ENCODE results near the gene CDIPT. TPM values are rescaled to one million over a fixed set of nuclear protein-coding genes. Genes with fewer than 3 reads are reported as not detected.

The CDIPT gene
- total and polyA plus RNA-seq, 10 of the 15 experiments (the other 5 are each of a cell fraction or from before 2014, with no cell fraction given): 0.87 to 36.4 (median 27.1) TPM

DNA sequence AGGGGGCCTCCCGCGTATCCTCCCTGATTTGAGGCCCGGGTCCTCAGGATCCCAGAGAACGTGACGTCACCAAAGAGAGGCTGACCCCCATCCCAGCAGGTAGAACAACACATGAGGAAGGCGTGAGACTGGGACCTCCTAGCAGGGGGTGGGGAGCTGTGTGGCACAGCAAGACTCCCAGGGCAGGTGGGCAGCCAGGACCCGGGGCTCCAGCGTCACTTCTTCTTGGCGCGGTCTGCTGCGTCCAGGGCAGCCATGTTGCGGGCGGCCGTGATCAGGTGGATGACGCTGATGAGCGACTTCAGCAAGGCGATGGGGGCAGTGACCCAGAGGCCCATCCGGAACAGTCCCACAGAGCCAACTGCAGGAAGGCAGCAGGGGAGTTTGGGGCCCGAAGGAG, 4.1 kb downstream of the CDIPT start:
- intact Hi-C loops (cut with micrococcal nuclease; ENCODE audit: unreplicated experiment) (no loop called here), in situ Hi-C loops (cut with MboI) (no loop called here)
- ChIA-PET CTCF (interaction anchor here (1.9 kb wide), 1 partner anchor 11 kb away, joined by 11 read pairs; no protein-coding TSS in a partner anchor), POLR2A (no interaction called here), SMC1A (ENCODE audit: uncharacterized antibody, unreplicated experiment) (no interaction called here), RAD21 (ENCODE audit: unreplicated experiment) (no interaction called here)
- no TSS peak for BruUV-seq (replicated peaks)
- ATAC-seq (no peak), DNase-seq (ENCODE audit: low read depth, low spot score) (no peak), FAIRE-seq (no peak)
- Histone ChIP-seq H3K9me3 (replicated peaks; ENCODE audit: control insufficient read depth, insufficient read depth, low read length) (no peaks in the 10 kb centered on the region), H3K4me2 (ENCODE audit: control insufficient read depth, insufficient read depth) (no peak overlapping the region), H3K27ac (ENCODE audit: control insufficient read depth, insufficient read depth) (no peak overlapping the region), H3K27me3 (replicated peaks in 1 of 2; ENCODE audit: control insufficient read depth in 2 of 2, insufficient read depth in 2 of 2, low read length in 1 of 2) (no peaks in the 10 kb centered on the region), H3K4me3 (no peak overlapping the region), H3K4me1 (ENCODE audit: control insufficient read depth, insufficient read depth, low read length) (peaks cover 4% of the 10 kb centered on the region), H3K36me3 (ENCODE audit: control insufficient read depth in 2 of 2, insufficient read depth in 2 of 2, low read length in 1 of 2) (peaks cover 0 to 3% of the 10 kb centered on the region in 2 experiments; a peak in 2 of 4 replicates), H4K20me1 (ENCODE audit: control insufficient read depth, insufficient read depth) (no peaks in the 10 kb centered on the region), H3K9ac (ENCODE audit: control insufficient read depth, insufficient read depth, low read length) (no peak overlapping the region), H3K79me2 (ENCODE audit: control insufficient read depth, insufficient read depth, low read length) (peaks cover 7% of the 10 kb centered on the region), H2AFZ (ENCODE audit: control insufficient read depth, low read depth, low read length) (no peak overlapping the region)
- TF ChIP-seq KDM1A (IDR thresholded peaks at IDR 0.05; ENCODE audit: borderline replicate concordance): no peak
- no peak for TF ChIP-seq EP300 (IDR thresholded peaks at IDR 0.05; ENCODE audit: borderline replicate concordance in 1 of 2, control insufficient read depth in 1 of 2, low read depth in 2 of 2, low read length in 2 of 2)
- no peak for TF ChIP-seq MYB (IDR thresholded peaks at IDR 0.05; ENCODE audit: borderline replicate concordance, low read depth, low read length)
- no peak for TF ChIP-seq IKZF1 (conservative IDR thresholded peaks at IDR 0.05)
- TF ChIP-seq NRF1 (conservative IDR thresholded peaks at IDR 0.05; ENCODE audit: low read depth, low read length): no peak
- no peak for TF ChIP-seq NBN (IDR thresholded peaks at IDR 0.05)
- TF ChIP-seq, protein P1, sequence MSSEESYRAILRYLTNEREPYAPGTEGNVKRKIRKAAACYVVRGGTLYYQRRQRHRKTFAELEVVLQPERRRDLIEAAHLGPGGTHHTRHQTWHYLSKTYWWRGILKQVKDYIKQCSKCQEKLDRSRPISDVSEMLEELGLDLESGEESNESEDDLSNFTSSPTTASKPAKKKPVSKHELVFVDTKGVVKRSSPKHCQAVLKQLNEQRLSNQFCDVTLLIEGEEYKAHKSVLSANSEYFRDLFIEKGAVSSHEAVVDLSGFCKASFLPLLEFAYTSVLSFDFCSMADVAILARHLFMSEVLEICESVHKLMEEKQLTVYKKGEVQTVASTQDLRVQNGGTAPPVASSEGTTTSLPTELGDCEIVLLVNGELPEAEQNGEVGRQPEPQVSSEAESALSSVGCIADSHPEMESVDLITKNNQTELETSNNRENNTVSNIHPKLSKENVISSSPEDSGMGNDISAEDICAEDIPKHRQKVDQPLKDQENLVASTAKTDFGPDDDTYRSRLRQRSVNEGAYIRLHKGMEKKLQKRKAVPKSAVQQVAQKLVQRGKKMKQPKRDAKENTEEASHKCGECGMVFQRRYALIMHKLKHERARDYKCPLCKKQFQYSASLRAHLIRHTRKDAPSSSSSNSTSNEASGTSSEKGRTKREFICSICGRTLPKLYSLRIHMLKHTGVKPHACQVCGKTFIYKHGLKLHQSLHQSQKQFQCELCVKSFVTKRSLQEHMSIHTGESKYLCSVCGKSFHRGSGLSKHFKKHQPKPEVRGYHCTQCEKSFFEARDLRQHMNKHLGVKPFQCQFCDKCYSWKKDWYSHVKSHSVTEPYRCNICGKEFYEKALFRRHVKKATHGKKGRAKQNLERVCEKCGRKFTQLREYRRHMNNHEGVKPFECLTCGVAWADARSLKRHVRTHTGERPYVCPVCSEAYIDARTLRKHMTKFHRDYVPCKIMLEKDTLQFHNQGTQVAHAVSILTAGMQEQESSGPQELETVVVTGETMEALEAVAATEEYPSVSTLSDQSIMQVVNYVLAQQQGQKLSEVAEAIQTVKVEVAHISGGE (CRISPR knock-in tag; IDR thresholded peaks at IDR 0.05): no peak
- no peak for TF ChIP-seq CEBPB (IDR thresholded peaks at IDR 0.05; ENCODE audit: borderline replicate concordance in 1 of 2, low read depth in 2 of 2, low read length in 2 of 2)
- WGBS (ENCODE audit: insufficient coverage, insufficient replicate concordance, low lambda C conversion rate, missing lambda C conversion rate): 94% methylated on average over 19 of the region's 19 CpGs
